Loucy (cell line): ENCODE data around the gene FABP3.

Experiments used
- H2AFZ ChIP-seq: fragments of 200-600 bp; sonication (generic); 2 replicates; pipeline ENCODE4 v1.6.0; 2016; ENCODE audit warnings: antibody characterized with exemption, mild to moderate bottlenecking, low read length, moderate library complexity
- H3F3A ChIP-seq: fragments of 200-600 bp; 2 replicates; pipeline ENCODE4 v1.6.0; 2016; ENCODE audit warnings: antibody characterized with exemption, low read depth, mild to moderate bottlenecking
- H3K27me3 ChIP-seq: fragments of 200-600 bp; sonication (generic); 2 replicates; pipeline ENCODE4 v1.6.1; 2014; ENCODE audit warnings: low read length, mild to moderate bottlenecking; ENCODE audit not compliant: insufficient read depth, poor library complexity, severe bottlenecking
- H3K36me3 ChIP-seq: fragments of 200-600 bp; sonication (generic); 2 replicates; pipeline ENCODE4 v1.6.1; 2016; ENCODE audit warnings: low read length; ENCODE audit not compliant: insufficient read depth
- H3K4me1 ChIP-seq: fragments of 200-600 bp; sonication (generic); 2 replicates; pipeline ENCODE4 v1.5.1; 2014; ENCODE audit warnings: low read length, mild to moderate bottlenecking; ENCODE audit not compliant: insufficient read depth, poor library complexity, severe bottlenecking
- H3K4me2 ChIP-seq: fragments of 200-600 bp; sonication (generic); 2 replicates; pipeline ENCODE4 v1.6.0; 2014; ENCODE audit warnings: antibody characterized with exemption, low read length, low read depth, mild to moderate bottlenecking; ENCODE audit not compliant: poor library complexity, severe bottlenecking
- H3K4me3 ChIP-seq: fragments of 200-600 bp; sonication (generic); 2 replicates; pipeline ENCODE4 v1.5.1; 2014; ENCODE audit warnings: low read length, mild to moderate bottlenecking, mixed read lengths; ENCODE audit not compliant: poor library complexity, severe bottlenecking
- H3K79me2 ChIP-seq: fragments of 200-600 bp; sonication (generic); 2 replicates; pipeline ENCODE4 v1.6.1; 2014; ENCODE audit warnings: low read length; ENCODE audit not compliant: insufficient read depth
- H3K9ac ChIP-seq: fragments of 200-600 bp; sonication (generic); 2 replicates; pipeline ENCODE4 v1.6.0; 2014; ENCODE audit warnings: mild to moderate bottlenecking, low read depth, low read length, moderate library complexity; ENCODE audit not compliant: poor library complexity, severe bottlenecking
- H3K9me2 ChIP-seq: fragments of 200-600 bp; sonication (generic); replicated peaks from 2 replicates; pipeline ENCODE4 v1.6.1; 2016; ENCODE audit warnings: low read depth, low read length, mixed read lengths
- H3K9me3 ChIP-seq: fragments of 200-600 bp; sonication (generic); 2 replicates; pipeline ENCODE4 v1.6.1; 2014; ENCODE audit warnings: mild to moderate bottlenecking, antibody characterized with exemption, low read length, low read depth; ENCODE audit not compliant: insufficient read depth
- H4K20me1 ChIP-seq: fragments of 200-600 bp; sonication (generic); 2 replicates; pipeline ENCODE4 v1.6.0; 2014; ENCODE audit warnings: antibody characterized with exemption, low read length, mild to moderate bottlenecking; ENCODE audit not compliant: insufficient read depth, poor library complexity, severe bottlenecking
- EZH2phosphoT487 ChIP-seq: fragments of 200-600 bp; IDR thresholded peaks from 2 replicates; pipeline ENCODE4 v1.6.1; 2018; ENCODE audit warnings: antibody characterized with exemption, mild to moderate bottlenecking, moderate library complexity, borderline replicate concordance
- TF ChIP-seq, protein P1 (sequence below): fragments of 200-600 bp; sonication (generic); conservative IDR thresholded peaks from 2 replicates; pipeline ENCODE4 v1.5.1; 2014; ENCODE audit warnings: mild to moderate bottlenecking, antibody characterized with exemption, low read length

The FABP3 gene

GRCh38 chr1:31373056-31373896 lies at the start of gene FABP3:
FABP3 (minus strand) TSS chr1:31373076; CDS start chr1:31373014, 62 bp downstream.
- H3K9me3 ChIP-seq: no peaks in the 10 kb centered on the region
- H3F3A ChIP-seq: no peaks in the 10 kb centered on the region
- no peaks in the 10 kb centered on the region for H4K20me1 ChIP-seq
- TF ChIP-seq EZH2phosphoT487: no peak
- TF ChIP-seq, protein P1, sequence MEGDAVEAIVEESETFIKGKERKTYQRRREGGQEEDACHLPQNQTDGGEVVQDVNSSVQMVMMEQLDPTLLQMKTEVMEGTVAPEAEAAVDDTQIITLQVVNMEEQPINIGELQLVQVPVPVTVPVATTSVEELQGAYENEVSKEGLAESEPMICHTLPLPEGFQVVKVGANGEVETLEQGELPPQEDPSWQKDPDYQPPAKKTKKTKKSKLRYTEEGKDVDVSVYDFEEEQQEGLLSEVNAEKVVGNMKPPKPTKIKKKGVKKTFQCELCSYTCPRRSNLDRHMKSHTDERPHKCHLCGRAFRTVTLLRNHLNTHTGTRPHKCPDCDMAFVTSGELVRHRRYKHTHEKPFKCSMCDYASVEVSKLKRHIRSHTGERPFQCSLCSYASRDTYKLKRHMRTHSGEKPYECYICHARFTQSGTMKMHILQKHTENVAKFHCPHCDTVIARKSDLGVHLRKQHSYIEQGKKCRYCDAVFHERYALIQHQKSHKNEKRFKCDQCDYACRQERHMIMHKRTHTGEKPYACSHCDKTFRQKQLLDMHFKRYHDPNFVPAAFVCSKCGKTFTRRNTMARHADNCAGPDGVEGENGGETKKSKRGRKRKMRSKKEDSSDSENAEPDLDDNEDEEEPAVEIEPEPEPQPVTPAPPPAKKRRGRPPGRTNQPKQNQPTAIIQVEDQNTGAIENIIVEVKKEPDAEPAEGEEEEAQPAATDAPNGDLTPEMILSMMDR: no peak
- H3K4me2 ChIP-seq: peak within 1 kb of the TSS; percentile 59
- no peaks in the 10 kb centered on the region for H3K9me2 ChIP-seq
- peak within 1 kb of the TSS; percentile 44 for H3K4me3 ChIP-seq
- H3K9ac ChIP-seq: peak within 1 kb of the TSS; percentile 42
- no peaks in the 10 kb centered on the region for H3K27me3 ChIP-seq
- no peaks in the 10 kb centered on the region for H3K4me1 ChIP-seq
- H2AFZ ChIP-seq: no peak within 1 kb of the TSS; the same call in 1 of the 2 replicates
- no peaks in the 10 kb centered on the region for H3K36me3 ChIP-seq
- no peaks in the 10 kb centered on the region for H3K79me2 ChIP-seq

GRCh38 chr1:31421371-31422040 lies 48.6 kb upstream of the FABP3 start:
- Histone ChIP-seq H3K79me2 (no peaks in the 10 kb centered on the region), H3K9ac (no peak overlapping the region)

GRCh38 chr1:31420716-31421115 lies 47.8 kb upstream of the FABP3 start:
- Histone ChIP-seq H3K9ac (no peak overlapping the region), H3K4me2 (no peak overlapping the region)
- TF ChIP-seq EZH2phosphoT487: no peak
- TF ChIP-seq, protein P1: no peak

More at GRCh38 chr1:31421371-31422040, 48.6 kb upstream of the FABP3 start:
- no peaks in the 10 kb centered on the region for H3K9me2 ChIP-seq
- no peaks in the 10 kb centered on the region for H3F3A ChIP-seq
- no peak overlapping the region for H2AFZ ChIP-seq
- no peaks in the 10 kb centered on the region for H3K27me3 ChIP-seq
- no peaks in the 10 kb centered on the region for H3K36me3 ChIP-seq
- no peaks in the 10 kb centered on the region for H3K9me3 ChIP-seq
- TF ChIP-seq EZH2phosphoT487: no peak
- TF ChIP-seq, protein P1: peak; percentile 70
- H3K4me2 ChIP-seq: no peak overlapping the region
- no peaks in the 10 kb centered on the region for H4K20me1 ChIP-seq
- peaks cover 11% of the 10 kb centered on the region for H3K4me1 ChIP-seq
- H3K4me3 ChIP-seq: no peak overlapping the region

More at GRCh38 chr1:31420716-31421115, 47.8 kb upstream of the FABP3 start:
- no peaks in the 10 kb centered on the region for H3K27me3 ChIP-seq
- H3K9me3 ChIP-seq: no peaks in the 10 kb centered on the region
- H3K79me2 ChIP-seq: no peaks in the 10 kb centered on the region
- H3K4me3 ChIP-seq: no peak overlapping the region
- no peaks in the 10 kb centered on the region for H3K36me3 ChIP-seq
- no peak overlapping the region for H2AFZ ChIP-seq
- peaks cover 11% of the 10 kb centered on the region for H3K4me1 ChIP-seq
- H3K9me2 ChIP-seq: no peaks in the 10 kb centered on the region
- no peaks in the 10 kb centered on the region for H4K20me1 ChIP-seq
- H3F3A ChIP-seq: no peaks in the 10 kb centered on the region
